Activated naive CD4-positive, alpha-beta T cell treated with anti-CD3 and anti-CD28 coated beads for 36 hours (primary cell): ENCODE results near the gene DUS3L. TPM values are rescaled to one million over a fixed set of nuclear protein-coding genes. Genes with fewer than 3 reads are reported as not detected.

Experiments
- CTCF ChIA-PET: fragments of 350-600 bp; sonication (Branson Sonifier 250); formaldehyde crosslinking; loops from one replicate; lab custom pipeline; 2021; ENCODE audit warnings: antibody characterized with exemption; lab: Charles Lee
- DNase-seq: peaks from one replicate; pipeline ENCODE4 v3.0.0-alpha.2; 2020
- H3K27ac Mint-ChIP-seq: one replicate; pipeline ENCODE4 v1.8.0; 2021; ENCODE audit warnings: mild to moderate bottlenecking, mixed read lengths
- H3K27me3 Mint-ChIP-seq: one replicate; pipeline ENCODE4 v1.8.0; 2021; ENCODE audit warnings: low read depth, mixed read lengths
- H3K36me3 Mint-ChIP-seq: one replicate; pipeline ENCODE4 v1.8.0; 2021; ENCODE audit warnings: low read depth, mixed read lengths
- H3K4me1 Mint-ChIP-seq: one replicate; pipeline ENCODE4 v1.8.0; 2021; ENCODE audit warnings: low read depth, mixed read lengths
- H3K4me3 Mint-ChIP-seq: one replicate; pipeline ENCODE4 v1.8.0; 2021; ENCODE audit warnings: mild to moderate bottlenecking, moderate library complexity, mixed read lengths
- H3K9me3 Mint-ChIP-seq: one replicate; pipeline ENCODE4 v1.8.0; 2021; ENCODE audit warnings: mixed read lengths
- intact Hi-C: fragments of 100-400 bp; cut with micrococcal nuclease; formaldehyde crosslinking; loops from one replicate; pipeline ENCODE4 v1.15.1; 2023
- total RNA-seq, 2 experiments: library from RNA; stranded (reverse); gene quantifications; one replicate each; pipeline ENCODE4 v1.2.3, GENCODE V29; 2021

The DUS3L gene
- total RNA-seq, 2 experiments from 2014 or later = 43.1 to 45.2 TPM

- CTCF ChIA-PET = interaction anchor here (0.6 to 3.5 kb wide), 9 partner anchors 9 to 268 kb away, joined by 3 to 32 read pairs (median 4); partner anchors contain the start of genes NDUFA11 and NRTN
- intact Hi-C loops = loop anchor here (1.0 to 5.0 kb wide), 6 partner anchors 24 to 944 kb away; partner anchors contain the start of genes DUS3L, SAFB2, VAV1 and VMAC
- Mint-ChIP-seq H3K9me3 (no peaks in the 10 kb centered on the region), H3K27me3 (no peaks in the 10 kb centered on the region), H3K27ac (peak overlapping the region; percentile 96), H3K36me3 (no peaks in the 10 kb centered on the region), H3K4me3 (peak overlapping the region; percentile 99), H3K4me1 (peaks cover 9% of the 10 kb centered on the region)
- peak; percentile 96 for DNase-seq
Observed at GRCh38 chr19:5827891-5828660, 37.1 kb upstream of the DUS3L start.

- intact Hi-C loops = loop anchor here (5.0 kb wide), 2 partner anchors 125 to 945 kb away; partner anchors contain the start of gene VAV1
- no peak for DNase-seq
- CTCF ChIA-PET = interaction anchor here (0.6 to 3.5 kb wide), 5 partner anchors 9 to 141 kb away, joined by 3 to 32 read pairs (median 7); partner anchors contain the start of gene NRTN
Observed at GRCh38 chr19:5827342-5827890, 36.5 kb upstream of the DUS3L start.

GRCh38 chr19:5826531-5827341, 35.8 kb upstream of the DUS3L start:
- intact Hi-C loops = loop anchor here (5.0 kb wide), 2 partner anchors 126 to 946 kb away; partner anchors contain the start of gene VAV1
- Mint-ChIP-seq H3K4me3 (peak overlapping the region; percentile 99), H3K9me3 (no peaks in the 10 kb centered on the region), H3K4me1 (peaks cover 9% of the 10 kb centered on the region), H3K27me3 (no peaks in the 10 kb centered on the region), H3K36me3 (no peaks in the 10 kb centered on the region), H3K27ac (peak overlapping the region; percentile 54)
- CTCF ChIA-PET = interaction anchor here (0.6 to 3.5 kb wide), 3 partner anchors 8 to 140 kb away, joined by 3 to 32 read pairs (median 3); partner anchors contain the start of gene NRTN
- peak; percentile 53 for DNase-seq

More at GRCh38 chr19:5827342-5827890, 36.5 kb upstream of the DUS3L start:
- Mint-ChIP-seq H3K9me3 (no peaks in the 10 kb centered on the region), H3K4me3 (peak overlapping the region; percentile 99), H3K27me3 (no peaks in the 10 kb centered on the region), H3K27ac (peak overlapping the region; percentile 54), H3K4me1 (peaks cover 9% of the 10 kb centered on the region), H3K36me3 (no peaks in the 10 kb centered on the region)

DNA sequence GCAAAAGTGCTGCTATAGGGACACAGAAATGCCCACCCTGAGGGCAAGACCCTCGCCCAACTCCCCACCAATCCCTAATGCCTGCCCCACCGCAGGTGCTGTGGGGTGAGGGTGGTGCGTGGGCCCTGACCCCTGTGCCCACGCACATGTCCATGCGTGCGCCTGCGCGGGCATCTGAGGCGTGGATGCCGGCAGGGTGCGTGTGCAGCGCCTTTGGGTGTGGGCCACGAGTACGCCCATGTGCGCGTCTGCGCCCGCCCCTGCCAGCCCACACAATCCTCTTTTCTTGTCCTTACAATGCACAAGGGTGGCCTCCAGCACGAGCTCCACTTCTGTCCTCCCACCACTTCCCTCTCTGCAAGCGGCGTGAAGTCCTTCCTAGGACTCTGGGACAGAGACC, 34.2 kb upstream of the DUS3L start:
- no peak for DNase-seq
- CTCF ChIA-PET = interaction anchor here (0.9 kb wide), 1 partner anchor 21 kb away, joined by 3 read pairs; no protein-coding TSS in a partner anchor
- Mint-ChIP-seq H3K36me3 (no peaks in the 10 kb centered on the region), H3K27ac (no peak overlapping the region), H3K27me3 (no peaks in the 10 kb centered on the region), H3K4me1 (peaks cover 9% of the 10 kb centered on the region), H3K4me3 (no peak overlapping the region), H3K9me3 (no peaks in the 10 kb centered on the region)
- intact Hi-C loops = loop anchor here (5.0 kb wide), 2 partner anchors 127 to 947 kb away; partner anchors contain the start of gene VAV1

DNA sequence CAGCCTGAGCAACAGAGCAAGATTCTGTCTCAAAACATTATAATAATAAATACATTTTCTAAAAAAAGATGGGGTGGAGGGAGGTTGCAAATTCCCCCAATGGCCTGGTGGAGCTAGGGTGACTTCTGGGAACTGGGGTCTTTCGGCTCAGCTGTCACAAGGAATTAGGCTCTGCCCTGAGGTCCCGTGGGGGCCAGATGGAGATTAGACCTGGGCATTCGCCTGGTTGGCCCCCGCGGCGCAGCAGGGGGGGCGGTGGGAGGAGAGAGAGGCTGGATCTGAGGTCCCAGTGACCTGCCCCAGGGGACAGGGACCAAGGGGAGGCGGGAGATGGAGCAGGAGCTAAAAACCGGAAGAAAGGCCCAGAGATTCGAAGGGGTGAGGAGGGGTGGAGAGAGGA, 33.8 kb upstream of the DUS3L start:
- intact Hi-C loops = loop anchor here (5.0 kb wide), 2 partner anchors 128 to 948 kb away; partner anchors contain the start of gene VAV1
- H3K36me3 Mint-ChIP-seq = no peaks in the 10 kb centered on the region
- no peak overlapping the region for H3K27ac Mint-ChIP-seq
- no peaks in the 10 kb centered on the region for H3K27me3 Mint-ChIP-seq
- CTCF ChIA-PET = interaction anchor here (0.9 kb wide), 1 partner anchor 21 kb away, joined by 3 read pairs; no protein-coding TSS in a partner anchor
- DNase-seq = no peak
- H3K4me3 Mint-ChIP-seq = no peak overlapping the region
- H3K9me3 Mint-ChIP-seq = no peaks in the 10 kb centered on the region
- H3K4me1 Mint-ChIP-seq = peaks cover 9% of the 10 kb centered on the region

DNA sequence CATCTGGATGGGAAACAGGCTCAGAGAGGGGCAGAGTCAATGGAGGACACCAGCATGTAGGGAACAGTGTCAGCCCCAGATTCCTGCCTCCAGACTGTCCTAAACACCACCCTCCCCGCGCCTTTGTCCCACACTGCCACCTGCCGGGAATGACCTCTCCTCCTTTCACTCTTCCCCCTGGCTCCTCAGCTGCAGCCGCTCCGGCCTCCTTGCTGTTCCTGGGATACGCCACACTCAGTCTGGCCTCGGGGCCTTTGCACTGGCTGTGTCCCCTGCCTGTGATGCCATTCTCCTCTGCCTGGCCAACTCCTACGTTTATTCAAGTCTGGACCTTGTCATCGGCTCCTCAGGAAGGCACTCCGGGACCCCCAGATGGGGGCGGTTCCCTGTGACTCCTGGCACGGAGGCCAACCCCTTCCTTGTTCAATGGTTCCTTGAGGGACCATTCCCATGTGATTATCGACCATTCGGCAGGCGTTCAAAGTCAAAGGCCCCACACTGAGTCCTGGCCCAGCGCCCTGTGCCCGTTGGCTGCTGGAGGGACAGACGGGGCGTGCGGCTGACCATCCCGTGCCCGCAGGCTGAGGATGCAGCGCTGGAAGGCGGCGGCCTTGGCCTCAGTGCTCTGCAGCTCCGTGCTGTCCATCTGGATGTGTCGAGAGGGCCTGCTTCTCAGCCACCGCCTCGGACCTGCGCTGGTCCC, 32.8 kb upstream of the DUS3L start:
- Mint-ChIP-seq H3K9me3 (no peaks in the 10 kb centered on the region), H3K36me3 (no peaks in the 10 kb centered on the region), H3K27ac (no peak overlapping the region), H3K4me3 (no peak overlapping the region), H3K27me3 (no peaks in the 10 kb centered on the region), H3K4me1 (peaks cover 9% of the 10 kb centered on the region)
- intact Hi-C loops = no loop called here
- CTCF ChIA-PET = interaction anchor here (0.6 to 1.1 kb wide), 2 partner anchors 20 to 21 kb away, joined by 3 to 4 read pairs; no protein-coding TSS in a partner anchor
- DNase-seq = no peak

- Mint-ChIP-seq H3K9me3 (no peaks in the 10 kb centered on the region), H3K36me3 (no peaks in the 10 kb centered on the region), H3K4me3 (no peak overlapping the region), H3K27ac (no peak overlapping the region), H3K27me3 (no peaks in the 10 kb centered on the region), H3K4me1 (peaks cover 8% of the 10 kb centered on the region)
- CTCF ChIA-PET = interaction anchor here (1.1 kb wide), 1 partner anchor 18 kb away, joined by 6 read pairs; no protein-coding TSS in a partner anchor
- intact Hi-C loops = no loop called here
- no peak for DNase-seq
Observed at GRCh38 chr19:5822181-5822844, 31.4 kb upstream of the DUS3L start.

GRCh38 chr19:5821521-5822180, 30.7 kb upstream of the DUS3L start:
- Mint-ChIP-seq H3K27ac (no peak overlapping the region), H3K9me3 (no peaks in the 10 kb centered on the region), H3K27me3 (no peaks in the 10 kb centered on the region), H3K36me3 (no peaks in the 10 kb centered on the region), H3K4me3 (no peak overlapping the region), H3K4me1 (peaks cover 1% of the 10 kb centered on the region)
- DNase-seq = no peak
- CTCF ChIA-PET = interaction anchor here (1.1 kb wide), 1 partner anchor 18 kb away, joined by 6 read pairs; no protein-coding TSS in a partner anchor
- intact Hi-C loops = no loop called here

DNA sequence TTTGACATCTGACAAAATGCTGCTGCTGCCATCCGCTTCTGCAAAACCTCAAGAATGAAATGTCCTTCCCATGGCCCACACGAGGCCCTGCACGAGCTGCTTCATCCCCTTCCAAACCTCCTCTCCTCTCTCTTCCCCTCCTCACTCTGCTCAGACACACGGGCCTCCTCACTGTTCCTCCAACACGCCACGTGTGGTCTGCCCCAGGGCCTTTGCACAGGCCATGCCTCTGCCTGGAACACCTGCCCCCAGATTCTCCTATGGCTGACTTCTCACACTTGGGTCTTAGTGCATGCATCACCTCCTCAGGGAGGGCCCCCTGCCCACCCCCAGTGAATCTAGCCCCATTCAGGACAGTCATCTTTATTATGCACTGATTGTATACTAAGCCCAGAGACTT, 29.8 kb upstream of the DUS3L start:
- intact Hi-C loops = no loop called here
- Mint-ChIP-seq H3K27ac (no peak overlapping the region), H3K4me1 (no peaks in the 10 kb centered on the region), H3K27me3 (no peaks in the 10 kb centered on the region), H3K4me3 (no peak overlapping the region), H3K36me3 (no peaks in the 10 kb centered on the region), H3K9me3 (no peaks in the 10 kb centered on the region)
- no peak for DNase-seq
- CTCF ChIA-PET = interaction anchor here (1.0 kb wide), 1 partner anchor 14 kb away, joined by 3 read pairs; no protein-coding TSS in a partner anchor

- H3K27me3 Mint-ChIP-seq = no peaks in the 10 kb centered on the region
- no peaks in the 10 kb centered on the region for H3K36me3 Mint-ChIP-seq
- no peak for DNase-seq
- H3K27ac Mint-ChIP-seq = no peak overlapping the region
- intact Hi-C loops = no loop called here
- H3K9me3 Mint-ChIP-seq = no peaks in the 10 kb centered on the region
- CTCF ChIA-PET = interaction anchor here (0.5 to 1.2 kb wide), 2 partner anchors 9 to 478 kb away, joined by 3 to 4 read pairs; no protein-coding TSS in a partner anchor
- no peaks in the 10 kb centered on the region for H3K4me1 Mint-ChIP-seq
- no peak overlapping the region for H3K4me3 Mint-ChIP-seq
Observed at GRCh38 chr19:5818594-5818993, 27.6 kb upstream of the DUS3L start.
